ENCODE measurements around the gene APOL2. TPM values are rescaled to one million over a fixed set of nuclear protein-coding genes. Genes with fewer than 3 reads are reported as not detected.

APOL2 gene
- total and polyA plus RNA-seq, 9 donors: 13.6 to 38.1 (median 28.2) TPM

DNA sequence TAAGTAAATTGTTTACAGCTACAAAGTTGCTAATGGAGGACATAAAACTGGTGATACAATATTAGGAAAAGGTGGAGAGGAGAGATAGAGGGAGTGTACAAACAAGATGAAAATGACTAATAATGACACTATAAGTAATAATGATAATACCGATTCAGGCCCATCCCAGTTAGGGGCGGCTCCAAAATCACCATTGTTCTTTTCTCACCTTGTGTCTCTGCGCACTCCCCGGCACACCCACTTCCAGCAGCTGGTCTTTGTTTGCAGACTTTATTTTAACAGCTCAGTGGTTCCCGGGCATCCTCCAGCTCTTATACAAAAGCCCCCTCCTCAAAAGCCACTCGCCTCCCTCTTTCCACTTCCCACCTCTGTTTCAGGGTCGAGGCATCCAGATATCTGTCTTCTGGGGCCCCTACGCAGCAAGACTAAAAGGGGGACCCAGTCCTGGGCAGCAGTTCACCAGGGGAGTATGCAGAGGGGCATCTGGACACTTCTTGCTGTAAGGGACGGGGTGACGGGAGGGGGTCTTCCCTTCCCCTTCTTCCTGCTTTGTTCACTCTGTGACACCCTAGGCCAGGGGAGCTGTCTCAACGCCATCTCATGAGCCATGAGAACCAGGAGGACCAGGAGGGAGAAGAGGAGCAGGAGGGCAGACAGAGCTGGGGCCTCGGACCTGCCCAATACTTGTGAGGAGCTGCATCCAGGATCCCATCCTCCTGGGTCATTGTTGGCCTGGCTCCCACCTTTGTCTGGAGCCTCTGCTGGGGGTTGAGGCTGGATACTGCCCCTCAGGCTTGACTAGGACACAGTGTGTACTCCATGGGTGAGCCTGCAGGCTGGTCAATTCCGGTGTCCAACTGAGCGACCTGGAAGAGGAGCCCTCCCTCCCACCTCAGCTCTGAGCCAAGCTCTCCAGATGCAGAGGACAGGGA lies 2.7 kb downstream of the APOL2 start:
- H3K36me3 ChIP-seq: no peaks in the 10 kb centered on the region
- no peak for DNase-seq
- H3K4me3 ChIP-seq: peak overlapping the region; percentile 48
- H3K27ac ChIP-seq: no peak overlapping the region
- WGBS, 3 donors: 73 to 90% (median 87%) methylated on average over 14 of the region's 14 CpGs
- H3K9me3 ChIP-seq: no peaks in the 10 kb centered on the region
- TF ChIP-seq POLR2A (IDR thresholded peaks at IDR 0.05) (no peak), EP300 (IDR thresholded peaks at IDR 0.05) (no peak)
- TF ChIP-seq, protein P1, sequence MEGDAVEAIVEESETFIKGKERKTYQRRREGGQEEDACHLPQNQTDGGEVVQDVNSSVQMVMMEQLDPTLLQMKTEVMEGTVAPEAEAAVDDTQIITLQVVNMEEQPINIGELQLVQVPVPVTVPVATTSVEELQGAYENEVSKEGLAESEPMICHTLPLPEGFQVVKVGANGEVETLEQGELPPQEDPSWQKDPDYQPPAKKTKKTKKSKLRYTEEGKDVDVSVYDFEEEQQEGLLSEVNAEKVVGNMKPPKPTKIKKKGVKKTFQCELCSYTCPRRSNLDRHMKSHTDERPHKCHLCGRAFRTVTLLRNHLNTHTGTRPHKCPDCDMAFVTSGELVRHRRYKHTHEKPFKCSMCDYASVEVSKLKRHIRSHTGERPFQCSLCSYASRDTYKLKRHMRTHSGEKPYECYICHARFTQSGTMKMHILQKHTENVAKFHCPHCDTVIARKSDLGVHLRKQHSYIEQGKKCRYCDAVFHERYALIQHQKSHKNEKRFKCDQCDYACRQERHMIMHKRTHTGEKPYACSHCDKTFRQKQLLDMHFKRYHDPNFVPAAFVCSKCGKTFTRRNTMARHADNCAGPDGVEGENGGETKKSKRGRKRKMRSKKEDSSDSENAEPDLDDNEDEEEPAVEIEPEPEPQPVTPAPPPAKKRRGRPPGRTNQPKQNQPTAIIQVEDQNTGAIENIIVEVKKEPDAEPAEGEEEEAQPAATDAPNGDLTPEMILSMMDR (IDR thresholded peaks at IDR 0.05): no peak
- H3K27me3 ChIP-seq: no peaks in the 10 kb centered on the region
- H3K4me1 ChIP-seq (ENCODE audit: insufficient read depth): peaks cover 16% of the 10 kb centered on the region
- intact Hi-C loops (cut with DNase I): loop anchor here in 1 of 4 donors (10.0 kb wide), 1 partner anchor 92 kb away; no protein-coding TSS in a partner anchor

DNA sequence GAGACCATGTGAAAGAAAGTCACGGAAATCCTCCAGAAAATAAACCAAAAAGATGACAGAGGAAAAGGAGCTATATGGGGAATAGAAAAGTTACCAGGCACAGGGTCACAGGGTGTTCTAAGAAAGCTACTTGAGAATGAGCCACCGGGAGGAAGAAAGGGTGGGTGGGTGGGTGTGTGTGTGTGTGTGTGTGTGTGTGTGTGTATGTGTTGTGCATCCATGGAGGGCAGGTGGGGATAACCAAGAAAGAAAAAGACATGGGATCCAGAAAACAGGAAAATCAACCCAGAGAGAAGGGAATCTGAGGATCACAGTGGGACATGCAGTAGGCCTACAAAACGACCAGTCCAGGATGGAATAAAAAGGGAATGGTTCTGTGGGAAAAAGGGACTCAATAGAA lies 3.7 kb downstream of the APOL2 start:
- intact Hi-C loops (cut with DNase I): loop anchor here in 1 of 4 donors (10.0 kb wide), 1 partner anchor 91 kb away; no protein-coding TSS in a partner anchor
- H3K4me1 ChIP-seq (ENCODE audit: insufficient read depth): peaks cover 16% of the 10 kb centered on the region
- no peak overlapping the region for H3K4me3 ChIP-seq
- 86 to 88% (median 86%) methylated on average over 3 of the region's 3 CpGs for WGBS, 3 donors
- no peaks in the 10 kb centered on the region for H3K9me3 ChIP-seq
- DNase-seq: no peak
- no peaks in the 10 kb centered on the region for H3K36me3 ChIP-seq
- H3K27me3 ChIP-seq: no peaks in the 10 kb centered on the region
- TF ChIP-seq, protein P1 (IDR thresholded peaks at IDR 0.05): no peak
- TF ChIP-seq EP300 (IDR thresholded peaks at IDR 0.05): no peak
- no peak for TF ChIP-seq POLR2A (IDR thresholded peaks at IDR 0.05)
- no peak overlapping the region for H3K27ac ChIP-seq

DNA sequence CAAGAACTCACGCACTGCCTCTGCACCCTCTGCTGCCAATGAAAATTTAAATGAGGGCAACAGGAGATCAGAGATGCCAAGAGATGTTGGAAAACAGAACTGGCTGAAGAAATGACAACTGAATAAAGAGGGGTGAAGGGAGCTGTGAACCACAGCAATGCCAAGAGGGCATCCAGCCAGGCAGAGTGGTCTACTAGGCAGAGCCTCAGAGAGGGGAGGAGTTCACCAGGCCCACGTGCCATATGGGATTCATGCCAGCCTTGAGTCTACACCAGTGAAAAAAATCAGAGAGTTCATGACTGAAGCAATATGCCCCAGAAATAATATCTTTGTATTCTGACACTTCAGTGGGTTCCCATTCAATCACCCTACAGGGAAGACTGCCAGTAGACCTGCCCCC lies 4.4 kb downstream of the APOL2 start:
- Histone ChIP-seq H3K36me3 (no peaks in the 10 kb centered on the region), H3K4me3 (no peak overlapping the region), H3K9me3 (no peaks in the 10 kb centered on the region), H3K4me1 (ENCODE audit: insufficient read depth) (peaks cover 16% of the 10 kb centered on the region), H3K27me3 (no peaks in the 10 kb centered on the region), H3K27ac (no peak overlapping the region)
- DNase-seq: peak in 1 of 5 donors; percentile 42
- intact Hi-C loops (cut with DNase I): loop anchor here in 1 of 4 donors (10.0 kb wide), 1 partner anchor 90 kb away; no protein-coding TSS in a partner anchor
- TF ChIP-seq, protein P1 (IDR thresholded peaks at IDR 0.05): no peak
- TF ChIP-seq POLR2A (IDR thresholded peaks at IDR 0.05) (no peak), EP300 (IDR thresholded peaks at IDR 0.05) (no peak)
- WGBS, 3 donors: 57 to 66% (median 65%) methylated on average over 2 of the region's 2 CpGs

DNA sequence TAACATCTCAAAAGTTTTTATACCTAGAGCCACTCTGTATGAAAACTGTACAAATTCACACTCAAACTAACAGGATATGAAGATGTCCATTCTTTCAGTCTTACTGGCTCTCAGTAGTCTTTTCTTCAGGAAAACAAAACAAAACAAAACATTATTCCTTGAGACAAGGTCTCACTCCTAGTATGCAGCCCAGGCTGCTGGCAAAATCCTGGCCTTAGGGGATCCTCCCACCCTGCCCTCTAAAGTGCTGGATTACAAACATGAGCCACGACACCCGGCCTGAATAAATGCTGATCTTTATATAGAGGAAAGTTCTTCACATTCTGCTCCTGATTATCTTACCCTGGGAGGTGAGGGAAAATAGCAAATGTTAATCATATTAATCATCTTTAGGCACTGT lies 5.1 kb downstream of the APOL2 start:
- WGBS, 3 donors: 14 to 24% (median 16%) methylated on average over 2 of the region's 2 CpGs
- H3K4me1 ChIP-seq (ENCODE audit: insufficient read depth): peaks cover 16% of the 10 kb centered on the region
- no peak overlapping the region for H3K27ac ChIP-seq
- no peak overlapping the region for H3K4me3 ChIP-seq
- TF ChIP-seq, protein P1 (IDR thresholded peaks at IDR 0.05): no peak
- TF ChIP-seq POLR2A (IDR thresholded peaks at IDR 0.05) (no peak), EP300 (IDR thresholded peaks at IDR 0.05) (no peak)
- no peak for DNase-seq
- no peaks in the 10 kb centered on the region for H3K27me3 ChIP-seq
- intact Hi-C loops (cut with DNase I): loop anchor here in 1 of 4 donors (10.0 kb wide), 1 partner anchor 89 kb away; no protein-coding TSS in a partner anchor
- H3K36me3 ChIP-seq: no peaks in the 10 kb centered on the region
- H3K9me3 ChIP-seq: no peaks in the 10 kb centered on the region

Data from ovary (tissue), 9 donors.